ENCODE measurements around the gene POR.

DNA sequence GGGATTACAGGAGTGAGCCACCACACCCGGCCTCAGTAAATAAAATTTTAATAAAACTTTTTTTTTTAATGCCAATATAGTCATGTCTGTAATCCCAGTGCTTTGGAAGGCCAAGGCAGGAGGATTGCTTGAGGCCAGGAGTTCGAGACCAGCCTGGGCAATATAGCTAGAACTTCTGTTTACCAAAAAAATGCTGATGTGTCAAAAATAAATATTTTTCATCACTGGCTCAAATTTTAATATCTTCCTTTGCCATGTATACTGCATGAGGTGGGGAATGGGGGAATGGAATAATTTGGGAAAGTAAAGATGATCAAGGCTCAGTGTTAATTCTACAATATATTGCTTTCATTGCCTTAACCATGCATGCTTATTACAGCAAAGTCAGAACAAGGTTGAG lies 46.8 kb upstream of the POR start:
- TF ChIP-seq, protein P1, sequence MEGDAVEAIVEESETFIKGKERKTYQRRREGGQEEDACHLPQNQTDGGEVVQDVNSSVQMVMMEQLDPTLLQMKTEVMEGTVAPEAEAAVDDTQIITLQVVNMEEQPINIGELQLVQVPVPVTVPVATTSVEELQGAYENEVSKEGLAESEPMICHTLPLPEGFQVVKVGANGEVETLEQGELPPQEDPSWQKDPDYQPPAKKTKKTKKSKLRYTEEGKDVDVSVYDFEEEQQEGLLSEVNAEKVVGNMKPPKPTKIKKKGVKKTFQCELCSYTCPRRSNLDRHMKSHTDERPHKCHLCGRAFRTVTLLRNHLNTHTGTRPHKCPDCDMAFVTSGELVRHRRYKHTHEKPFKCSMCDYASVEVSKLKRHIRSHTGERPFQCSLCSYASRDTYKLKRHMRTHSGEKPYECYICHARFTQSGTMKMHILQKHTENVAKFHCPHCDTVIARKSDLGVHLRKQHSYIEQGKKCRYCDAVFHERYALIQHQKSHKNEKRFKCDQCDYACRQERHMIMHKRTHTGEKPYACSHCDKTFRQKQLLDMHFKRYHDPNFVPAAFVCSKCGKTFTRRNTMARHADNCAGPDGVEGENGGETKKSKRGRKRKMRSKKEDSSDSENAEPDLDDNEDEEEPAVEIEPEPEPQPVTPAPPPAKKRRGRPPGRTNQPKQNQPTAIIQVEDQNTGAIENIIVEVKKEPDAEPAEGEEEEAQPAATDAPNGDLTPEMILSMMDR (IDR thresholded peaks at IDR 0.05): no peak
- no peak for TF ChIP-seq POLR2AphosphoS5 (IDR thresholded peaks at IDR 0.05)

All from sigmoid colon (tissue), 4 donors.